ENCODE measurements around the gene RYR1.

RYR1 gene

GRCh38 chr19:38496116-38496515, 62.6 kb downstream of the RYR1 start:
- no peaks in the 10 kb centered on the region for H3K27me3 ChIP-seq
- H3K4me3 ChIP-seq (ENCODE audit: low read depth, low read length), result no peak overlapping the region
- no peaks in the 10 kb centered on the region for H3K36me3 ChIP-seq
- no peak for TF ChIP-seq CTCF (IDR thresholded peaks at IDR 0.05; ENCODE audit: low read depth, low read length)
- H3K4me1 ChIP-seq, result no peaks in the 10 kb centered on the region
- H3K9me3 ChIP-seq, result no peaks in the 10 kb centered on the region
- no peak for DNase-seq

GRCh38 chr19:38496603-38497487, 63.4 kb downstream of the RYR1 start:
- Histone ChIP-seq H3K36me3 (no peaks in the 10 kb centered on the region), H3K27me3 (no peaks in the 10 kb centered on the region), H3K4me1 (no peaks in the 10 kb centered on the region), H3K4me3 (ENCODE audit: low read depth, low read length) (no peak overlapping the region), H3K9me3 (no peaks in the 10 kb centered on the region)
- DNase-seq, result no peak
- no peak for TF ChIP-seq CTCF (IDR thresholded peaks at IDR 0.05; ENCODE audit: low read depth, low read length)

- no peak for DNase-seq
- no peaks in the 10 kb centered on the region for H3K27me3 ChIP-seq
- H3K4me3 ChIP-seq (ENCODE audit: low read depth, low read length), result no peak overlapping the region
- TF ChIP-seq CTCF (IDR thresholded peaks at IDR 0.05; ENCODE audit: low read depth, low read length), result no peak
- no peaks in the 10 kb centered on the region for H3K9me3 ChIP-seq
- no peaks in the 10 kb centered on the region for H3K4me1 ChIP-seq
- H3K36me3 ChIP-seq, result no peaks in the 10 kb centered on the region
Observed at GRCh38 chr19:38497907-38498306, 64.4 kb downstream of the RYR1 start.

- Histone ChIP-seq H3K4me3 (ENCODE audit: low read depth, low read length) (no peak overlapping the region), H3K36me3 (no peaks in the 10 kb centered on the region), H3K4me1 (no peaks in the 10 kb centered on the region), H3K27me3 (no peaks in the 10 kb centered on the region), H3K9me3 (no peaks in the 10 kb centered on the region; the same call in 1 of the 2 replicates)
- no peak for DNase-seq
- TF ChIP-seq CTCF (IDR thresholded peaks at IDR 0.05; ENCODE audit: low read depth, low read length), result no peak
Observed at GRCh38 chr19:38499532-38499931, 66.0 kb downstream of the RYR1 start.

GRCh38 chr19:38500450-38500849, 67.0 kb downstream of the RYR1 start:
- Histone ChIP-seq H3K4me1 (no peaks in the 10 kb centered on the region), H3K4me3 (ENCODE audit: low read depth, low read length) (no peak overlapping the region), H3K27me3 (no peaks in the 10 kb centered on the region), H3K9me3 (no peaks in the 10 kb centered on the region; the same call in 1 of the 2 replicates), H3K36me3 (no peaks in the 10 kb centered on the region)
- TF ChIP-seq CTCF (IDR thresholded peaks at IDR 0.05; ENCODE audit: low read depth, low read length), result no peak
- no peak for DNase-seq

- Histone ChIP-seq H3K36me3 (no peaks in the 10 kb centered on the region), H3K27me3 (no peaks in the 10 kb centered on the region), H3K4me1 (no peaks in the 10 kb centered on the region), H3K4me3 (ENCODE audit: low read depth, low read length) (no peak overlapping the region), H3K9me3 (no peaks in the 10 kb centered on the region; the same call in 1 of the 2 replicates)
- TF ChIP-seq CTCF (IDR thresholded peaks at IDR 0.05; ENCODE audit: low read depth, low read length), result no peak
- DNase-seq, result no peak
Observed at GRCh38 chr19:38502410-38503076, 69.1 kb downstream of the RYR1 start.
